BLaER1 (cell line): ENCODE measurements around the gene EIF3A.
"Not testable (repeated sequence)": the region's sequence is repeated elsewhere in the genome, so short reads cannot be mapped to it uniquely, and the experiment has no call there.

Experiments used
- H3K27ac ChIP-seq: shearing (Covaris generic); formaldehyde crosslinking; 2 replicates; pipeline ENCODE4 v1.8.1; 2022
- H3K27me3 ChIP-seq: shearing (Covaris generic); formaldehyde crosslinking; 2 replicates; pipeline ENCODE4 v1.8.1; 2022
- H3K36me3 ChIP-seq: shearing (Covaris generic); formaldehyde crosslinking; 2 replicates; pipeline ENCODE4 v1.8.1; 2022
- H3K4me1 ChIP-seq: shearing (Covaris generic); formaldehyde crosslinking; 2 replicates; pipeline ENCODE4 v1.8.1; 2022
- H3K4me2 ChIP-seq: shearing (Covaris generic); formaldehyde crosslinking; 2 replicates; pipeline ENCODE4 v1.8.1; 2022
- H3K4me3 ChIP-seq: shearing (Covaris generic); formaldehyde crosslinking; 2 replicates; pipeline ENCODE4 v1.8.1; 2022
- H3K9ac ChIP-seq: shearing (Covaris generic); formaldehyde crosslinking; 2 replicates; pipeline ENCODE4 v1.8.1; 2022
- H3K9me3 ChIP-seq: shearing (Covaris generic); formaldehyde crosslinking; 2 replicates; pipeline ENCODE4 v1.8.1; 2022
- H4K20me1 ChIP-seq: shearing (Covaris generic); formaldehyde crosslinking; 2 replicates; pipeline ENCODE4 v1.8.1; 2022
- Cebpa-rat ChIP-seq: shearing (Covaris generic); IDR thresholded peaks from 2 replicates; pipeline ENCODE4 v1.8.1; 2022

EIF3A gene

GRCh38 chr10:119101366-119102098, 20.9 kb upstream of the EIF3A start:
- H3K4me1 ChIP-seq, result peaks cover 26% of the 10 kb centered on the region
- no peaks in the 10 kb centered on the region for H3K36me3 ChIP-seq
- 0 out of 2 replicates have a peak, but pooled peaks cover 15% of the 10 kb centered on the region for H4K20me1 ChIP-seq
- H3K9ac ChIP-seq, result no peak overlapping the region
- H3K9me3 ChIP-seq, result no peaks in the 10 kb centered on the region
- H3K27me3 ChIP-seq, result no peaks in the 10 kb centered on the region
- H3K27ac ChIP-seq, result no peak overlapping the region
- H3K4me2 ChIP-seq, result no peak overlapping the region
- H3K4me3 ChIP-seq, result no peak overlapping the region
- no peak for TF ChIP-seq Cebpa-rat

GRCh38 chr10:119100434-119101238, 20.0 kb upstream of the EIF3A start:
- TF ChIP-seq Cebpa-rat, result no peak
- H3K4me2 ChIP-seq, result no peak overlapping the region
- 0 out of 2 replicates have a peak, but pooled peaks cover 11% of the 10 kb centered on the region for H4K20me1 ChIP-seq
- peaks cover 22% of the 10 kb centered on the region for H3K4me1 ChIP-seq
- no peaks in the 10 kb centered on the region for H3K27me3 ChIP-seq
- H3K4me3 ChIP-seq, result no peak overlapping the region
- no peak overlapping the region for H3K9ac ChIP-seq
- H3K27ac ChIP-seq, result no peak overlapping the region
- no peaks in the 10 kb centered on the region for H3K36me3 ChIP-seq
- H3K9me3 ChIP-seq, result no peaks in the 10 kb centered on the region

GRCh38 chr10:119098576-119098975, 18.0 kb upstream of the EIF3A start:
- H3K4me1 ChIP-seq, result peaks cover 11% of the 10 kb centered on the region; the same call in 1 of the 2 replicates
- H3K36me3 ChIP-seq, result no peaks in the 10 kb centered on the region
- H3K4me3 ChIP-seq, result no peak overlapping the region
- H3K27ac ChIP-seq, result no peak overlapping the region
- no peaks in the 10 kb centered on the region for H3K27me3 ChIP-seq
- no peak overlapping the region for H3K9ac ChIP-seq
- H4K20me1 ChIP-seq, result no peaks in the 10 kb centered on the region
- H3K9me3 ChIP-seq, result no peaks in the 10 kb centered on the region
- no peak for TF ChIP-seq Cebpa-rat
- no peak overlapping the region for H3K4me2 ChIP-seq

GRCh38 chr10:119096641-119097415, 16.2 kb upstream of the EIF3A start:
- H3K36me3 ChIP-seq, H3K27me3 ChIP-seq, H4K20me1 ChIP-seq: not testable (repeated sequence)

GRCh38 chr10:119095640-119096039, 15.0 kb upstream of the EIF3A start:
- Histone ChIP-seq H3K4me2 (no peak overlapping the region), H3K36me3 (no peaks in the 10 kb centered on the region)

More at GRCh38 chr10:119096641-119097415, 16.2 kb upstream of the EIF3A start:
- H3K9ac ChIP-seq, H3K27ac ChIP-seq, H3K4me2 ChIP-seq, H3K4me1 ChIP-seq, H3K4me3 ChIP-seq, H3K9me3 ChIP-seq: not testable (repeated sequence)

GRCh38 chr10:119090968-119091367, 10.4 kb upstream of the EIF3A start:
- Histone ChIP-seq H3K4me1 (peaks cover 12% of the 10 kb centered on the region; the same call in 1 of the 2 replicates), H4K20me1 (no peaks in the 10 kb centered on the region), H3K36me3 (no peaks in the 10 kb centered on the region), H3K27ac (no peak overlapping the region), H3K9me3 (no peaks in the 10 kb centered on the region), H3K4me2 (no peak overlapping the region), H3K4me3 (no peak overlapping the region), H3K27me3 (no peaks in the 10 kb centered on the region), H3K9ac (no peak overlapping the region)
- TF ChIP-seq Cebpa-rat, result no peak

More at GRCh38 chr10:119095640-119096039, 15.0 kb upstream of the EIF3A start:
- Histone ChIP-seq H3K4me1 (peaks cover 6% of the 10 kb centered on the region; the same call in 1 of the 2 replicates), H3K9me3 (no peaks in the 10 kb centered on the region), H3K27me3 (no peaks in the 10 kb centered on the region), H4K20me1 (no peaks in the 10 kb centered on the region), H3K4me3 (no peak overlapping the region), H3K9ac (no peak overlapping the region), H3K27ac (no peak overlapping the region)
- TF ChIP-seq Cebpa-rat, result no peak

GRCh38 chr10:119090026-119090795, 9.6 kb upstream of the EIF3A start:
- Histone ChIP-seq H3K4me1 (peaks cover 12% of the 10 kb centered on the region; the same call in 1 of the 2 replicates), H4K20me1 (no peaks in the 10 kb centered on the region), H3K9me3 (no peaks in the 10 kb centered on the region), H3K9ac (no peak overlapping the region), H3K4me3 (no peak overlapping the region), H3K27ac (no peak overlapping the region), H3K27me3 (no peaks in the 10 kb centered on the region), H3K36me3 (no peaks in the 10 kb centered on the region), H3K4me2 (no peak overlapping the region)
- TF ChIP-seq Cebpa-rat, result no peak

- Histone ChIP-seq H4K20me1 (no peaks in the 10 kb centered on the region), H3K36me3 (no peaks in the 10 kb centered on the region), H3K4me3 (no peak overlapping the region), H3K4me2 (no peak overlapping the region), H3K27me3 (no peaks in the 10 kb centered on the region), H3K9me3 (no peaks in the 10 kb centered on the region), H3K27ac (no peak overlapping the region), H3K9ac (no peak overlapping the region), H3K4me1 (peaks cover 15% of the 10 kb centered on the region; the same call in 1 of the 2 replicates)
- TF ChIP-seq Cebpa-rat, result no peak
Measured at GRCh38 chr10:119087271-119087882, 6.8 kb upstream of the EIF3A start.

GRCh38 chr10:119084896-119085295, 4.3 kb upstream of the EIF3A start:
- Histone ChIP-seq H3K4me3 (no peak overlapping the region), H3K36me3 (no peaks in the 10 kb centered on the region), H3K4me2 (no peak overlapping the region), H3K27me3 (no peaks in the 10 kb centered on the region), H3K4me1 (peaks cover 19% of the 10 kb centered on the region; the same call in 1 of the 2 replicates), H3K27ac (no peak overlapping the region), H3K9ac (no peak overlapping the region), H4K20me1 (peaks cover 6% of the 10 kb centered on the region), H3K9me3 (no peaks in the 10 kb centered on the region)
- no peak for TF ChIP-seq Cebpa-rat
